ENCODE results near the gene KRTAP4-9. TPM values are rescaled to one million over a fixed set of nuclear protein-coding genes. Genes with fewer than 3 reads are reported as not detected.
"Not testable (repeated sequence)": the region's sequence is repeated elsewhere in the genome, so short reads cannot be mapped to it uniquely, and the experiment has no call there.

The KRTAP4-9 gene
- total RNA-seq, 1 donor from 2014 or later: not detected

- no peak for TF ChIP-seq CTCF (conservative IDR thresholded peaks at IDR 0.05)
- Mint-ChIP-seq H3K27ac (ENCODE audit: unreplicated experiment) (no peak overlapping the region), H3K4me3 (no peak overlapping the region), H3K9me3 (peaks cover 18% of the 10 kb centered on the region), H3K36me3 (ENCODE audit: low read depth) (peaks cover 10% of the 10 kb centered on the region), H3K27me3 (ENCODE audit: low read depth) (peaks cover 17% of the 10 kb centered on the region), H3K4me1 (no peaks in the 10 kb centered on the region)
- no peak for DNase-seq (ENCODE audit: low read depth, low spot score)
These were observed 39.7 kb downstream of the KRTAP4-9 start for GRCh38 chr17:41144846-41145245.

GRCh38 chr17:41145261-41145660 lies 40.1 kb downstream of the KRTAP4-9 start:
- Mint-ChIP-seq H3K36me3 (ENCODE audit: low read depth) (peaks cover 10% of the 10 kb centered on the region), H3K4me1 (no peaks in the 10 kb centered on the region), H3K9me3 (peaks cover 18% of the 10 kb centered on the region), H3K4me3 (no peak overlapping the region), H3K27ac (ENCODE audit: unreplicated experiment) (no peak overlapping the region), H3K27me3 (ENCODE audit: low read depth) (peaks cover 17% of the 10 kb centered on the region)
- no peak for TF ChIP-seq CTCF (conservative IDR thresholded peaks at IDR 0.05)
- no peak for DNase-seq (ENCODE audit: low read depth, low spot score)

- no peak for TF ChIP-seq CTCF (conservative IDR thresholded peaks at IDR 0.05)
- H3K4me1 Mint-ChIP-seq: no peaks in the 10 kb centered on the region
- no peak overlapping the region for H3K27ac Mint-ChIP-seq (ENCODE audit: unreplicated experiment)
- peaks cover 17% of the 10 kb centered on the region for H3K27me3 Mint-ChIP-seq (ENCODE audit: low read depth)
- H3K36me3 Mint-ChIP-seq (ENCODE audit: low read depth): peaks cover 4% of the 10 kb centered on the region
- DNase-seq (ENCODE audit: low read depth, low spot score): no peak
- peaks cover 7% of the 10 kb centered on the region for H3K9me3 Mint-ChIP-seq
- no peak overlapping the region for H3K4me3 Mint-ChIP-seq
These were observed 42.5 kb downstream of the KRTAP4-9 start for GRCh38 chr17:41147531-41148204.

GRCh38 chr17:41148971-41149651 lies 43.9 kb downstream of the KRTAP4-9 start:
- peaks cover 26% of the 10 kb centered on the region for H3K27me3 Mint-ChIP-seq (ENCODE audit: low read depth)
- DNase-seq (ENCODE audit: low read depth, low spot score); H3K9me3 Mint-ChIP-seq; H3K36me3 Mint-ChIP-seq (ENCODE audit: low read depth); H3K4me1 Mint-ChIP-seq; H3K27ac Mint-ChIP-seq (ENCODE audit: unreplicated experiment); H3K4me3 Mint-ChIP-seq: not testable (repeated sequence)

GRCh38 chr17:41149652-41149985 lies 44.4 kb downstream of the KRTAP4-9 start, which contains the start of gene KRTAP4-5:
TSS of gene KRTAP4-5 (minus strand) at chr17:41149825. CDS start at chr17:41149767, 58 bp downstream.
- Mint-ChIP-seq H3K27ac (ENCODE audit: unreplicated experiment) (no peak within 1 kb of the TSS), H3K4me1 (no peaks in the 10 kb centered on the region), H3K4me3 (no peak within 1 kb of the TSS), H3K27me3 (ENCODE audit: low read depth) (peaks cover 28% of the 10 kb centered on the region), H3K9me3 (no peaks in the 10 kb centered on the region), H3K36me3 (ENCODE audit: low read depth) (no peaks in the 10 kb centered on the region)
- no peak for DNase-seq (ENCODE audit: low read depth, low spot score)
- TF ChIP-seq CTCF (conservative IDR thresholded peaks at IDR 0.05): no peak

- Mint-ChIP-seq H3K27ac (ENCODE audit: unreplicated experiment) (no peak overlapping the region), H3K9me3 (no peaks in the 10 kb centered on the region), H3K4me1 (no peaks in the 10 kb centered on the region), H3K4me3 (no peak overlapping the region), H3K27me3 (ENCODE audit: low read depth) (peaks cover 32% of the 10 kb centered on the region), H3K36me3 (ENCODE audit: low read depth) (no peaks in the 10 kb centered on the region)
- no peak for TF ChIP-seq CTCF (conservative IDR thresholded peaks at IDR 0.05)
- DNase-seq (ENCODE audit: low read depth, low spot score): no peak
These were observed 44.8 kb downstream of the KRTAP4-9 start for GRCh38 chr17:41150026-41150425.
